GM12875 (cell line): ENCODE measurements around the gene FKBP1A.

ENCODE experiments used
- H3K4me3 ChIP-seq: one replicate; pipeline ENCODE4 v1.5.1; 2011; ENCODE audit warnings: low read depth, low read length, control low read depth
- TF ChIP-seq, protein P1 (sequence below): IDR thresholded peaks from 2 replicates; pipeline ENCODE4 v1.5.1; 2011; ENCODE audit warnings: low read depth, mild to moderate bottlenecking, control low read depth, inconsistent platforms, low read length, moderate library complexity, borderline replicate concordance; ENCODE audit not compliant: insufficient read depth

Gene FKBP1A

DNA sequence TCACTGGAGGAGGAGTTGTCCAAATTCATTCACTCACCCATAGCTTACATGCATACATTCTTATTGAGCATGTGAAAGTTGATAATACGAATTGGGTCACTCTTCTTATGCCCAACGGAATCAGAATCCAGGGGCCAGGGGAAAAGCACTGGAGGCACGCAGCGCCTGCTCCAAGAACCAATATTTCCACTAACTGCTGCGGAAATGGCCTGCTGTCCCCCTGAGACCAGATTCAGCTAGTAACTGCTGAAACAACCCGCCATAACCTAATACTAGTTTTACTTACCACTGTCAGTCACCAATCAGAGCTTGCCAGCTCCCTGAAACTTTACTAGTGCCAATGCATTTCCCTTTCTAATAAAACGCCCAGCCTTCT is 641 bp upstream of the FKBP1A start:
- TF ChIP-seq, protein P1, sequence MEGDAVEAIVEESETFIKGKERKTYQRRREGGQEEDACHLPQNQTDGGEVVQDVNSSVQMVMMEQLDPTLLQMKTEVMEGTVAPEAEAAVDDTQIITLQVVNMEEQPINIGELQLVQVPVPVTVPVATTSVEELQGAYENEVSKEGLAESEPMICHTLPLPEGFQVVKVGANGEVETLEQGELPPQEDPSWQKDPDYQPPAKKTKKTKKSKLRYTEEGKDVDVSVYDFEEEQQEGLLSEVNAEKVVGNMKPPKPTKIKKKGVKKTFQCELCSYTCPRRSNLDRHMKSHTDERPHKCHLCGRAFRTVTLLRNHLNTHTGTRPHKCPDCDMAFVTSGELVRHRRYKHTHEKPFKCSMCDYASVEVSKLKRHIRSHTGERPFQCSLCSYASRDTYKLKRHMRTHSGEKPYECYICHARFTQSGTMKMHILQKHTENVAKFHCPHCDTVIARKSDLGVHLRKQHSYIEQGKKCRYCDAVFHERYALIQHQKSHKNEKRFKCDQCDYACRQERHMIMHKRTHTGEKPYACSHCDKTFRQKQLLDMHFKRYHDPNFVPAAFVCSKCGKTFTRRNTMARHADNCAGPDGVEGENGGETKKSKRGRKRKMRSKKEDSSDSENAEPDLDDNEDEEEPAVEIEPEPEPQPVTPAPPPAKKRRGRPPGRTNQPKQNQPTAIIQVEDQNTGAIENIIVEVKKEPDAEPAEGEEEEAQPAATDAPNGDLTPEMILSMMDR = no peak
- peak overlapping the region; percentile 29 for H3K4me3 ChIP-seq

DNA sequence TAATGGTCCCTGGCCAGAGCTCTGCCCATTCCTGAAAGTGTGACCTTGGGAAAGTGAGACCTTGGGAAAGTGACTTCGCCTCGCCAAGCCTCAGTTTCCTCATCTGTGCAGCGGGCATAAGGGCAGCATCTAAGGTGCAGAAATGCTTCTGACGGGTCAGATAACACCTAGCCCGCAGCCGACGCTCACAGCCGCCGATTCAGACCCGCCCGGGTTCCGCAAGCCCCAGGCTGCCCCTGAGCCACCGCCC is 486 bp downstream of the FKBP1A start:
- H3K4me3 ChIP-seq = peak overlapping the region; percentile 75
- TF ChIP-seq, protein P1 = no peak

DNA sequence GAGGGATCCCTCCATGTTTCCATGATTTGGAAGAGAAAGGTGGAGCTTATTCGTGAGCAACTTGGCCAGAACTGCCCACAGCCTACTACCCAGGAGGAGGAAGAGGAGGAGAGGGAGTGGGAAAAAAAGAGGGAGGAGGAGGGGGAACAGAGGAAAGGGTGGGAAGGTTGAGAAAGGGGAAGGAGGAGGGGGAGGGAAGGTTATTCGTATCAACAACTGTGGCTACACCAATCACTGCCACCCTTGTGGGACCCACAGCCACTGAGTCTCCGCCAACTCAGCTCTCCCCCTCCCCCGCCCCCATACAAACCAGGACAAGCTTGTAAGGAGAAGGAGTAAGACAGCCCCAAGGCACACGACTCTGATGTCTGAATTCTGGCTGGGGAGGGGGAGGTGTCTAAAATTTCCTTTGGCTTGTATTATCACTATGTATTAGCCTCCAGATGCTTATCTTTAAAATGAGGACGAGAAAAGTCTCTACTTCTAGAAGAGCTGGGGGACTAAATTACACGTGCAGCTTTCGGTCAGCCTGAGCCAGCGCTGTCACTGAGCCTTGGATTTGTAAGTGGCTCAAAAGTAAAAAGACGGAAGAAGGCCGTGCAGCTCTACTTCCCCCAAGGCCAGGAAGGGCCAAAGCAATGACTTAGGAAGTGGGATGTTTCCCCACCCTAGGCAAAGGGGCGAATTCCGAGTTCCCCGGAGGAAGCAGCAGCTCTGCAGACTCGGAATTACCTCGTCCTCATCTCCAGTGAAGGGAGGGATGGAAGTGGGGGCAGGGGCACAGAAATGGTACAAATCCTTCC is 1.0 kb downstream of the FKBP1A start:
- TF ChIP-seq, protein P1 = no peak
- peak overlapping the region; percentile 75 for H3K4me3 ChIP-seq

DNA sequence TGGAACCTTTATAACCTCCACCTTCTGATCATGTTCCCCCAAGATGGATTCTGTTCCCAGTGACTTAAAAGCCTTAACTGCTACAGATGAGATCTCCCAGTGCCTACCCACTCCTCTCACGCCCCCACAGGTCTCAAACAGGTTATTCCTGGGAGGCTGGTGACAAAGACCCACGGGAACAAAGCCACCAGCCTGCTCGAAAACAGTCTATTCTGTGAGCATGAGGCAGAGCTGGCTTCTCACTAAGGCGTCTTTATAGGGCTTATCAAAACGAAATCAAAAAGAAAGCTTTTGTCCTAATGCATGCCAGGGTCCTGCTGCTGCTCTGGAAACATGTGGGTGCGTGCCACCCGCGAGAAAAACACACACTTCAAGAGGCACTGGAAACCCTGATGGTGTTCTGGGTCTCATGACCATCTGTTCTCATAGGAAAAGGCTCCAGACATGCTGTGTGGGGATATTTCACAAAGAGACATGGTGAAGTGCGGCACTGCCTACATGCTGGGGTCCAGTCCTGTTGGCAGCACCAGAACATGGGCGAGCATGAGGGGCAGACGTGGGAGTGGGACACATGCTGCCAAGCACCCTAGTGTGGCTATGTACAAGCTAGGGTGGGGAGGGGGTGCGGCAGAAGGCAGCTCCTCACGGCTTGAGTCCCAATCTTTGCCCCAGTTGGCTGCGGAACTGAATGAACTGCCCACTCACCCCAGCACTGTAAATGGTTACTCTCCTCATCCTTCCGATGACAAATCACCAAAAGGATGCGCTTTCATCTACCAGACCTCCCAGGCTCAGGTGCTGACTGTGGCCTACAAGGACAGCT is 2.1 kb downstream of the FKBP1A start:
- H3K4me3 ChIP-seq = no peak overlapping the region
- TF ChIP-seq, protein P1 = no peak

DNA sequence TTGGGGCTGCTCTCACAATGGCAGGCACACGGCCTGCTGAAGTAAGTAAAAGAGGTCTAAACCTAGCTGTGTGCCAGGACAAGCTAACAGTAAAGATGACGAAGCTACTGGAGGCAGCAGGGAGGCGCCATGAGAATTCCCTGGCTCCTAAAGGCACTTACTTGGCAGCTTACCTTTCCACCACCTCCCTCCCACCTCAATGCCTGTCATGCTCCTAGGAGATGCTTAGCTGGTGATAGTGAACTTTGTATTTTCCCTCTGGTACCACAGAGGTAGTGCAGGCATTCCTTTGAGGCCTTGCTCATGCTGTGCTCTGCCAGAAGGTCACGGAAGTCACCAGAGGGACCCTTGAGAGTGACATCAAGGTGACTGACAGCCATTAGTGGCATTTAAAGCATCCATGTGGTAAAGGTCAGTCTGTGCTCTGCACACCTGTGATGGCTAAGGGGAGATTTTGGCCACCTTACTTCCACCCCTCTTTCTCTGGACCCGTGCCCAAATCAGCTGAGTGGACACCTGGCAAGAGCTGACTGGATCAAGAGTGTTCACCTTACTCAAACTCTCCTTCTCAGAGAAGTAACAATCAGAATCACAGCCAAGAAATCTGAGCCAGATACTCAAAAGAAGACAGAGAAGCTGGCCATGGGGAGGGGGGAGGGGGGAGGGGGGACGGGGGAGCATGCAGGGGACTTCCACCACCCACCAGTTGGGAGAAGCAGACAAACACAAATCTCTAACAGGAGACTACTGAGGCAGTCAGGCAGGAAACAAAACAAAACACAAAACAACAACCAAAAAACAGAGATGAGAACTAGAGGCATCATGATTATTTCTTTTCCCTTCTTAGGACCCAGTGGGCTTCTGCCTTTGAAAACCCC is 2.9 kb downstream of the FKBP1A start:
- TF ChIP-seq, protein P1 = no peak
- H3K4me3 ChIP-seq = no peak overlapping the region

DNA sequence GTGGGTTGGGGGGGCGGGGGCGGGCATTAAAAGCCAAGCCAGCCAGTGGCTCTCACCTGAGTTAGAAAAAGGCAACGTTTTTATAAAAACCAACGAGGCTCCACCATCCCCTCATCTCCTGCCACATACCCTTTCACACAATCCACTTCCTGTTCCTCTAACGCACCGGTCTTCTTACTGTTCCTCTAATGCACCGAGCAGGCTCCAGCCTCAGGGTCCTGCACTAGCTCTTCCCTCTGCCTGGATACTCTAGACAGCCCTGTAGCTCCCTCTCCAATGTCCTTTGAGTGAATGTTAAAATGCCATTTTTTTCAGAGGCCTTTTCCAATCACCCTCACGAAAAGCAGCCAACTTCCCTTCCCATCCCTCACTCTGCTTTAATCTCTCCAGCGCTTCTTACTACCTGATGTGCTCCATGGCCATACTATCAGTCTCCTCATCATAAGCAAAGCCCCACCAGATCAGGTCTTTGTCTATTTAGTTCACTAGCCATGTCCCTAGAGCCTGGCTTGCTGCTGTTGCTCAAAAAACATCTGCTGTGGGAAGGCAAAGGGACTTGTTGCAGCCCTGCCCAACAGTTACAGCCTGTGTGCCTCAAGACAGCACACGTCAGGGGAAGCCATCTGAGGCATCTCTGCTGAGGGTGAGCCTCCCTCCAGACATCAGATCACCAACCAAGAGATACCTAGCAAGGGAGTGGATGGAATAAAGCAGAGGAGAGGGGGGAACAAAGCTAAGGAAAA is 3.9 kb downstream of the FKBP1A start:
- no peak overlapping the region for H3K4me3 ChIP-seq

More for the DNA sequence above, 3.9 kb downstream of the FKBP1A start:
- TF ChIP-seq, protein P1 = no peak
